Middle frontal gyrus (tissue), 1 donor: ENCODE results near the gene ADSS2.
A peak's percentile ranks its signal among the peaks of the same experiment; 100 is the strongest.
"Not testable (repeated sequence)": the region's sequence is repeated elsewhere in the genome, so short reads cannot be mapped to it uniquely, and the experiment has no call there.

Source experiments
- DNase-seq: peaks from one replicate; pipeline ENCODE4 v3.0.0-alpha.2; 2015; ENCODE audit warnings: low spot score; ENCODE audit errors: extremely low spot score

The ADSS2 gene

GRCh38 chr1:244451539-244451950 lies at the start of gene ADSS2:
Gene ADSS2 (minus strand): TSS chr1:244451909. CDS start chr1:244451817, 92 bp downstream.
- DNase-seq, result no peak

DNA sequence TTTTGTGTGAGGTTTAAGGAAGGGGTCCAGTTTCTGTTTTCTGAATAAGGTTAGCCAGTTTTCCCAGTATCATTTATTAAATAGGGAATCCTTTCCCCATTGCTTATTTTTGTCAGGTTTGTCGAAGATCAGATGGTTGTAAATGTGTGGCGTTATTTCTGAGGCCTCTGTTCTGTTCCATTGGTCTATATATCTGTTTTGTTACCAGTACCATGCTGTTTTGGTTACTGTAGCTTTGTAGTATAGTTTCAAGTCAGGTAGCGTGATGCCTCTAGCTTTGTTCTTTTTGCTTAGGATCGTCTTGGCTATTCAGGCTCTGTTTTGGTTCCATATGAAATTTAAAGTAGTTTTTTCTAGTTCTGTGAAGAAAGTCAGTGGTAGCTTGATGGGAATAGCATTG lies 48.8 kb upstream of the ADSS2 start:
- DNase-seq, result not testable (repeated sequence)

DNA sequence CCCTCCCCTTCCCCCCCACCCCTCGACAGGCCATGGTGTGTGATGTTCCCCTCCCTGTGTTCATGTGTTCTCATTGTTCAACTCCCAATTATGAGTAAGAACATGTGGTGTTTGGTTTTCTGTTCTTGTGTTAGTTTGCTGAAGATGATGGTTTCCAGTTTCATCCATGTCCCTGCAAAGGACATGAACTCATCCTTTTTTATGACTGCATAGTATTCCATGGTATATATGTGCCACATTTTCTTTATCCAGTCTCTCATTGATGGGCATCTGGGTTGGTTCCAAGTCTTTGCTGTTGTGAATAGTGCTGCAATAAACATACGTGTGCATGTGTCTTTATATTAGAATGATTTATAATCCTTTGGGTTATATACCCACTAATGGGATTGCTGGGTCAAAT lies 47.8 kb upstream of the ADSS2 start:
- DNase-seq, result not testable (repeated sequence)

DNA sequence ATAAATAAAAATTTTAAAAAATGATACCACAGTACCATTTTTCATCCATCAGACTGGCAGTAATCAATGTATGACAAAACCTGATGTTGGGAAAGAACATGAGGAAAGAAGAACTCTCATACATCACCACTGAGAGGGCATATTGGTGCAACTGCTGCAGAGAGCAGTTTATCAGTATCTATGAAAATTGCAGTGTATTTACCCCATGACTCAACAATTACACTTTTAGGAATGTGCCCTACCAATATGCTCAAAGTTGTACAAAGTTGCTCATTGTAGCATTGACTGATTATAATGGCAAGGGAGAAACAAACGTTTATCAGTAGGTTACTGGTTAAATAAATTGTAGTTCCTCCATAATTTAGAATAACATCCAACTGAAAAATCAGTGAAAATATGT lies 46.1 kb upstream of the ADSS2 start:
- no peak for DNase-seq

DNA sequence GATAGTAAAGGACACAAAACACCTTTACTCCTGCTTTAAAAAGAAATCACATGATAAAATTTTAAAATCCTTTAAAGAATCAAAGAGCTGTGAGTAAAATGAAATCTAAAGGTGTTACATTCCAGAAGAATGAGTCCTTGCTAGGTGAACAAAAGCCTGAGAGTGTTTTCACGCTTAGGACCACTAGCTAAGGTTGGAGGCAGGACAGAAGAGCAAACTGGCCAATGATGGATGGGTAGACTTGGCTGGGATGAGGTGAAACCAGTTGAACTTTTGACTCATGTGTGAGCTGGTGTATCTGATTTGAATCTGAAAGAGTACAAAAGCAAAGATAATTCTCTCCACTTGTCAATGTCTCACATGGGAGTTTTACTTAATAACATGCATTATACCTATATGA lies 44.5 kb upstream of the ADSS2 start:
- DNase-seq, result no peak

GRCh38 chr1:244494653-244495052 lies 42.9 kb upstream of the ADSS2 start:
- no peak for DNase-seq

GRCh38 chr1:244484971-244485370 lies 33.3 kb upstream of the ADSS2 start:
- not testable (repeated sequence) for DNase-seq

- DNase-seq, result no peak
Measured at GRCh38 chr1:244473059-244473605, 21.4 kb upstream of the ADSS2 start.

DNA sequence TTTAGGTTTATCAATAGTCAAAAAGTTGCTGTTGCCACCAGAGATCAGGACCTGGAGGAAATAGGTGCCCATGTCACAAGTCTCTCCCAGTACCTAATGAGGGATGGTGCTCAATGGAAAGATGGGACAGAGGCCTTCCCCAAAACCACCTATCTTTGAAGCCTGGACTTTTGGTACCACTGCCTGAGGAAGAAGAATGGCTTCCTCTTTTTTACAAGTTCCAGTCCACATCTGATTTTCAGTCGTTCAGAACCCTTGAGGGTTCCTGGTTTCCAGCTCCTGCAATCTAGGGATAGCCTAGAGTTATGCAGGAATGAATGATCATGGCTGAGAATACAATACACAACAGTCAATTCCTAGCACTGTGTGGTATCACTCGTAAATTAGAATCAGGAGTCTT lies 15.0 kb upstream of the ADSS2 start:
- DNase-seq, result no peak

DNA sequence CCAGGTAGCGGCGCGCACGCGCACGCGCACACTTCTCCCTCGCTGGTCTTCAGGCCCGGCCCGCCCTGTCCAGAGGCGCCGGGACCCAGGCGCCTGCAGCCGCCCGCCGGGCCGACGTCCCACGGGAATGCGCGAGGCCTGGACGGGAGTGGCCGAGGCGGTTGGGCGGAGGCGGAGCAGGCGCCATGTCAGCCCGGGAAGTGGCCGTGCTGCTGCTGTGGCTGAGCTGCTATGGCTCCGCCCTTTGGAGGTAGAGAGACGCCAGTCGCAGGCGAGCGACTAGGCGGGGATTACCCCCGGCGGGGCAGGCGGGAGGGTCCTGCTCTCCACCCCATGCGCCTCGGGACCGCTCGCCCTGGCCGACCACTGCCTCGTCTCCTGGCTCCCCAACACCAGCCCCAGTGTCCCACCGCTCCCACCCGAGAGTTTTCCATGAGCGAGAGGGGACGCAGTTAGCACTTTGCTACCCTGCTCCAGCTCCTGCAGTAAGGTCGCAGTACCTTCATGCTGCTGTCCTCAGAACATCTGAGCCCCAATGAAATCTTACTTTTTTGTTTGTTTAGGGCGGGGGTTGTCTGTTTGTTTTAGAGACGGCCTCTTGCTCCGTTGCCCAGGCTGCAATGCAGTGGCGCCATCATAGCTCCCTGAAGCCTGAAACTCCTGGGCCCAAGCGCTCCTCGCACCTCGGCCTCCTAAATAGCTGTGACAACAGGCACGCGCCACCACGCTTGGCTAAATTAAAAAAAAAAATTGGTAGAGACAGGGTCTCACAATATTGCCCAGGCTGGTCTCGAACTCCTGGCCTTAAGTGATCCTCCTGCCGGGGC lies 9.7 kb upstream of the ADSS2 start, which contains the start of gene CATSPERE:
Gene CATSPERE (plus strand): TSS at position 29 of the 827 bp plus-strand sequence. CDS start 157 bp downstream, at position 186.
- peak; percentile 60 for DNase-seq

DNA sequence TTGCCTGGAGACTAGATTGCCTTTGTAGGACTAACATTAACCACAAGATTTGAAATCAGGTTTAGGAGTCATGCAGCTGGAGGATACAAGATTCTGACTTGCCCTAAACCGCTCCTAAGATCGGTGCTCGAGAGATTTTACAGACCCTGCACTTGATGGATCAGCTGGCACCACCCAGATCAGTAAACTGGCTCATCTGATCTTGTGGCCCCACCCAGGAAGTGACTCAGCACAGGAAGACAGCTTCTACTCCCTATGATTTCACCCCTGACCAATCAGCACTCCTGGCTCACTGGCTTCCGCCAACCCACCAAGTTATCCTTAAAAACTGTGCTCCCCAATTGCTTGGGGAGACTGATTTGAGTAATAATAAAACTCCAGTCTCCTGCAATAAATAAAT lies 8.5 kb upstream of the ADSS2 start:
- DNase-seq, result no peak

- no peak for DNase-seq
Measured at GRCh38 chr1:244458781-244459180, 7.1 kb upstream of the ADSS2 start.

- DNase-seq, result no peak
Measured at GRCh38 chr1:244456586-244456985, 4.9 kb upstream of the ADSS2 start.

DNA sequence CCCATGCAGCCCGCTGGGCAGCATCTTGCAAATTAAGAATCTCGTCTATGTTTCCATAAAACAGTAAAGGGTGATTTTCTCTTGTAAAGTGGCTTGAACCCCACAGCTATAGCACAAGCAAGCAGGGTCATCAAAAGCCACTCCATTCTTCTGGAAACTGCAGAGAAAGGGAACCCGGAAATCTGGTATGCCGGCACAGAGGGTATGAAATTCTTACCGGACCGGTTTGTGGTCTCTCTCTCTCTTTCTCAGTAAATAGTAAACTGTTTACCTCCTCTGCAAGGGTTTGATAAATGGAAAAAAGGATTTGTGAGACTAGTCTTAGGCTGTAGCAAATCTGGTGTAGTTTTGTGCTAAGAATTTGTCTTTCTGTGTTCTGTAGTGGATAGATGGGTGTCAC lies 2.7 kb upstream of the ADSS2 start:
- DNase-seq, result no peak

GRCh38 chr1:244451951-244452795 lies 464 bp upstream of the ADSS2 start:
- DNase-seq, result peak; percentile 99

DNA sequence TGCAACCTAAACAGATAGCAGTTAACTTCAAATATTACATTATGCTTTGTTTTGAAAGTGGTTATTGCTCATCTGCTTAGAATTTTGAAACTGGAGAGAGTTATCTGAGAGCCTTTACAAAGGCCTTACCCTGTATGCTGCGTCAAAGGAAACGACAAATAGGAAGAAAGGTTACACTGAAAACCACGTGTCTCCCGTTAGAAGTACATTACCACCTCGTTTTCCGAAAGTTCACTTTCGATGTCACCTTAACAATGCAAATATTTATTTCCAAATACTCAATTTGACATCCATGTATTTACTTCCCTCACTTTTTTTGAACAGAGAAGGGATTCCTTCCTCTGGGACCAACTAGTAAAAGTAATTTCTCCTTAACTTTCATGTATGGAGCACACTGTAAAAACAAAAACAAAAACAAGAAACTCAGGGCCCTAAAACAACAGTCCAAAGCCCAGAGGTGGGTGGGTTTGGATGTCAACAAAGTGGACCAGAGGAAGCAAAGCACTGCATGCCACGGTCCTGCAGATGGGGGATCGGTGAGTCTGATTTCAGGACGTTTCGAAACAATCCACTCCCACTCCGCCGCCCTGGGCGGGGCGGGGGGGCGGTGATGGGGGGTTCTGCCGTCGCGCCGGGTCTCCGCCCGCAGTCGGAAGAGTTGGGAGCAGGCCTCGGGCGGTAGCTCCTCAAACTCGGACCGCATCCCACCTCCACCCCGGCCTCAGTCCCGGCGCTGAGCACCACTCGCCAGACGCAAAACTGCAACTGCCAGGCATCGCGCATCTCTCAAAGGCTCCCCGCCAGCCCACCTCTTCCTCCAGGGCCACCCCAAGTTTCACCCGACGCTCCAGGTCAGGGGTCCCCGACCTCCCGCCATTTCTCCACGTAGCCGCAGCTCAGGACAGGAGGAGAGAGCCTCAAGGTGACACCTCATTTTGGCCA lies 841 bp downstream of the ADSS2 start:
- DNase-seq, result no peak

DNA sequence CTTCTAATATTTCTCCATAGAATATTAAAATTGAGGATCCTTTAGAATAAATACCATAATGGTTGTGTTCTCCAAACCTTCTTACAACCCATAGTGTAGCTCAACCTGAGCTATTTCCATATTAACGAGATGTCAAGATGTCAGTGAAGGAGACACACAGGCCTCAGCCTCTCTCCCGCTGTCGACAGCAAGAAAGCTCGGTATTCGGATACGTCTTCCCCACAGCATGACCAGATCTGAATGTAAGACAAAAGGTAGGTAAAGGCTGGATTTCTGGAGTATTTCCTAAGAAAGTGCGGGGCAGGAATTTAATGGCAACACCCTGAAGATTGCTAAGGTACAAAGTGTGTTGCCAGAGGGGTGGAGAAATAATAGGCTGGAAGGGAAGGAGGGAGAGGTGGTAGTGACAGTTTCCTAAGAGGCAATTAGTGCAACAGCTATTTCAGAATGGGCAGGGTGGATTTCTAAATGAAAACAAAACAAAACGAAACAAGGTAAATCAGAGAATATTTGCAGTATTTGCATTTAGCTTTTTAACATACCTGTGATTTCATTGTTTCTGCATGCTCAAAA lies 1.7 kb downstream of the ADSS2 start:
- DNase-seq, result no peak

DNA sequence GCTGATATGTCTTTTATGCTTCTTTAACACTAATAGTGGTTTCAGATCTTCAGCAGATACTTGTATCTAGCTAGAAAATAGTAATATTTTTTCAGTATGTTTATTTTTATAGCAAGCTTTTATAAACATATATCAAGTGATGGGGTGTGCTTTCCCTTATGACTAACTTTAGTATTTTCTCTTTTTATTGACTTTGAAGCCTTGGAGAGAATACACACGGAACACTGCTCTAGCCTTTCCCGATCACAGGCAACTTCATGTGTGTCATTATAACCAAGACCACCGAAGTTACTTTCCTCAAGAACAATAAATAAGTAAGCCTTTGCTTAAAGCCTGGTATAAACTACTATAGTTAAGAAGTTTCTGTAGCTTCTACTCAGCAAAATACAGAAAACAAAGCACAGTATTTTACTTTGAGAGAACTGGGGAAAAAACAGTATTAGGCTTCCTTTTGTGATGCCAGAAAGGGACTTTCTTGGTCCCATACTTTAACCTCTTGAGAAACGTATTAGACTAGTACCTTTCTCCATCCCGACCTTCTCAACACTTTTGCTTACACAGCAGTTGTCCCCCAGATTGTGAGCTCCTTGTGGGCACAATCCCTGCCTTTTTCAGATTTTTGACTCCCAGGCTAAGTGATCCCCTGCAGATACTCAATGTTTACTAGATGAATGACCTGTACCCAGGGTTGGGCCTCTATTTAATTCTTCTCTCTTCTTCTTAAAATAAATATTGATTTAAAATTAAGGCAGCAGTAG lies 3.3 kb downstream of the ADSS2 start:
- DNase-seq, result no peak

DNA sequence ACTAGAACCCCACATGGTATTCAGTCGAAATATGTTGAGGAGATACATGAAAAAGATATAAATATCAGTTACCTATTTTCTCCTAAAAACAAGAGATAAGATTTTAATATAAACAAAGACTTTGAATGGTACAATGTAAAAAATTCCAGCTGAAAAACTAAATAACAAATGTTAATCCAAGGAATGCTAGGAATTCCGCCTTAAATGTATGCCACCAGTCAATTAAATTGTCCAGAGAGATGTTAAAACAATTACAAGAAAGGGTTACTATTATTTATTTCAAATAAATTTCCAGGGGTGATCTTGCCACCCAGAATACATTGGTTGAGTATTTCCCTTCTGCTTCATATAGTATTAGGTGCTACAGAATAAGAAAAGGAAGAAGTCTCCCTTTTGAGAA lies 4.2 kb downstream of the ADSS2 start:
- DNase-seq, result no peak

GRCh38 chr1:244447024-244447423 lies 4.7 kb downstream of the ADSS2 start:
- DNase-seq, result no peak
